HEK293T (cell line): ENCODE results near the gene UQCRQ.

Source experiments
- CTCF ChIA-PET: fragments of 350-600 bp; formaldehyde crosslinking; extraction: SDS; loops from one replicate; lab custom pipeline; 2021; ENCODE audit warnings: antibody characterized with exemption, inconsistent platforms; lab: Yijun Ruan, JAX
- POLR2A ChIA-PET: fragments of 350-600 bp; formaldehyde crosslinking; extraction: SDS; loops from one replicate; lab custom pipeline; 2020; ENCODE audit warnings: antibody characterized with exemption, inconsistent platforms; lab: Yijun Ruan, JAX
- DNase-seq: peaks from one replicate; pipeline ENCODE4 v3.0.0; 2012; ENCODE audit warnings: mixed read lengths; ENCODE audit errors: extremely low spot score
- ARNT ChIP-seq: fragments of 450-650 bp; IDR thresholded peaks from 2 replicates; pipeline ENCODE4 v1.6.1; 2017; ENCODE audit warnings: mild to moderate bottlenecking
- BHLHE40 ChIP-seq: fragments of 450-650 bp; IDR thresholded peaks from 2 replicates; pipeline ENCODE4 v1.6.1; 2016; ENCODE audit warnings: mild to moderate bottlenecking, moderate library complexity, borderline replicate concordance
- CTBP1 ChIP-seq: fragments of 450-650 bp; IDR thresholded peaks from 2 replicates; pipeline ENCODE4 v1.6.1; 2016; ENCODE audit warnings: borderline replicate concordance
- ELF4 ChIP-seq: fragments of 450-650 bp; IDR thresholded peaks from 2 replicates; pipeline ENCODE4 v1.6.1; 2017; ENCODE audit warnings: antibody characterized with exemption
- FOXA1 ChIP-seq: fragments of 450-650 bp; IDR thresholded peaks from 2 replicates; pipeline ENCODE4 v1.6.1; 2016; ENCODE audit warnings: mild to moderate bottlenecking
- FOXK2 ChIP-seq: fragments of 450-650 bp; IDR thresholded peaks from 2 replicates; pipeline ENCODE4 v1.6.1; 2016; ENCODE audit warnings: mild to moderate bottlenecking
- FOXM1 ChIP-seq: fragments of 450-650 bp; IDR thresholded peaks from 2 replicates; pipeline ENCODE4 v1.6.1; 2017; ENCODE audit warnings: mild to moderate bottlenecking, borderline replicate concordance
- HDGF ChIP-seq: fragments of 450-650 bp; IDR thresholded peaks from 2 replicates; pipeline ENCODE4 v1.6.1; 2017; ENCODE audit warnings: antibody characterized with exemption, borderline replicate concordance
- L3MBTL2 ChIP-seq: fragments of 450-650 bp; conservative IDR thresholded peaks from 2 replicates; pipeline ENCODE4 v1.6.1; 2016; ENCODE audit warnings: mild to moderate bottlenecking
- LEF1 ChIP-seq: fragments of 450-650 bp; IDR thresholded peaks from 2 replicates; pipeline ENCODE4 v1.6.1; 2017; ENCODE audit warnings: mild to moderate bottlenecking, borderline replicate concordance
- NFRKB ChIP-seq: fragments of 450-650 bp; IDR thresholded peaks from 2 replicates; pipeline ENCODE4 v1.6.1; 2016; ENCODE audit warnings: mild to moderate bottlenecking, moderate library complexity
- PKNOX1 ChIP-seq: fragments of 450-650 bp; IDR thresholded peaks from 2 replicates; pipeline ENCODE4 v1.6.1; 2016
- SP1 ChIP-seq: fragments of 450-650 bp; IDR thresholded peaks from 2 replicates; pipeline ENCODE4 v1.6.1; 2017
- SUZ12 ChIP-seq: fragments of 450-650 bp; IDR thresholded peaks from 2 replicates; pipeline ENCODE4 v1.6.1; 2016; ENCODE audit warnings: mild to moderate bottlenecking
- TARDBP ChIP-seq: fragments of 450-650 bp; IDR thresholded peaks from 2 replicates; pipeline ENCODE4 v1.6.1; 2016
- ZNF384 ChIP-seq: fragments of 450-650 bp; IDR thresholded peaks from 2 replicates; pipeline ENCODE4 v1.6.1; 2016

The UQCRQ gene

GRCh38 chr5:132877466-132877865 lies 11.0 kb downstream of the UQCRQ start:
- ChIA-PET CTCF (interaction anchor here (0.7 kb wide), 1 partner anchor 9 kb away, joined by 4 read pairs; no protein-coding TSS in a partner anchor), POLR2A (interaction anchor here (4.0 kb wide), 1 partner anchor 10 kb away, joined by 20 read pairs; the partner anchor contains the start of genes GDF9 and UQCRQ)
- DNase-seq, result no peak
- no peak for TF ChIP-seq NFRKB
- TF ChIP-seq L3MBTL2, result no peak
- no peak for TF ChIP-seq SP1
- no peak for TF ChIP-seq FOXA1
- TF ChIP-seq FOXM1, result no peak
- no peak for TF ChIP-seq HDGF
- no peak for TF ChIP-seq SUZ12
- no peak for TF ChIP-seq PKNOX1
- TF ChIP-seq ZNF384, result no peak
- no peak for TF ChIP-seq TARDBP
- no peak for TF ChIP-seq CTBP1
- no peak for TF ChIP-seq ELF4
- TF ChIP-seq ARNT, result no peak
- no peak for TF ChIP-seq LEF1
- no peak for TF ChIP-seq BHLHE40

GRCh38 chr5:132877938-132878337 lies 11.5 kb downstream of the UQCRQ start:
- ChIA-PET CTCF (interaction anchor here (0.7 kb wide), 1 partner anchor 9 kb away, joined by 4 read pairs; no protein-coding TSS in a partner anchor), POLR2A (interaction anchor here (4.0 kb wide), 1 partner anchor 11 kb away, joined by 20 read pairs; the partner anchor contains the start of genes GDF9 and UQCRQ)
- DNase-seq, result peak; percentile 23
- no peak for TF ChIP-seq PKNOX1
- TF ChIP-seq HDGF, result no peak
- no peak for TF ChIP-seq ARNT
- no peak for TF ChIP-seq NFRKB
- no peak for TF ChIP-seq BHLHE40
- TF ChIP-seq LEF1, result no peak
- TF ChIP-seq SUZ12, result no peak
- no peak for TF ChIP-seq FOXK2
- TF ChIP-seq ZNF384, result no peak
- TF ChIP-seq FOXM1, result no peak
- no peak for TF ChIP-seq SP1

- ChIA-PET POLR2A (interaction anchor here (0.9 to 1.7 kb wide), 3 partner anchors 12 to 53 kb away, joined by 3 to 4 read pairs (median 4); partner anchors contain the start of genes GDF9 and UQCRQ), CTCF (interaction anchor here (0.6 to 1.7 kb wide), 12 partner anchors 8 to 165 kb away, joined by 3 to 7 read pairs (median 4); partner anchors contain the start of genes LEAP2 and SHROOM1)
- peak; percentile 70 for DNase-seq
- TF ChIP-seq ARNT (no peak), CTBP1 (no peak), PKNOX1 (peak; percentile 30; the same call in 1 of the 2 replicates)
These were observed 16.9 kb downstream of the UQCRQ start for GRCh38 chr5:132883261-132883834.

GRCh38 chr5:132884548-132884947 lies 18.1 kb downstream of the UQCRQ start:
- CTCF ChIA-PET, result no interaction called here
- no peak for DNase-seq
- no peak for TF ChIP-seq BHLHE40
- no peak for TF ChIP-seq FOXK2
- TF ChIP-seq SP1, result no peak
- no peak for TF ChIP-seq FOXM1
- TF ChIP-seq ZNF384, result no peak
- TF ChIP-seq NFRKB, result no peak
- no peak for TF ChIP-seq CTBP1
- TF ChIP-seq FOXA1, result no peak
- TF ChIP-seq PKNOX1, result no peak
- TF ChIP-seq LEF1, result no peak
- no peak for TF ChIP-seq SUZ12
- no peak for TF ChIP-seq L3MBTL2
- no peak for TF ChIP-seq TARDBP
- TF ChIP-seq ELF4, result no peak
- TF ChIP-seq HDGF, result no peak
- no peak for TF ChIP-seq ARNT
- POLR2A ChIA-PET, result interaction anchor here (0.5 to 1.7 kb wide), 3 partner anchors 13 to 29 kb away, joined by 3 to 4 read pairs (median 4); partner anchors contain the start of genes GDF9 and UQCRQ

- ChIA-PET CTCF (no interaction called here), POLR2A (no interaction called here)
- no peak for DNase-seq
- TF ChIP-seq TARDBP (no peak), SP1 (no peak), HDGF (no peak), L3MBTL2 (no peak), LEF1 (no peak), FOXM1 (no peak), NFRKB (no peak), PKNOX1 (no peak), ARNT (no peak), ZNF384 (no peak), BHLHE40 (no peak), SUZ12 (no peak)
These were observed 19.8 kb downstream of the UQCRQ start for GRCh38 chr5:132886064-132886823.
